GM21576 (cell line): ENCODE measurements around the gene GRAMD1B.

ENCODE experiments used
- ATAC-seq: cut with Tn5 transposase; IDR thresholded peaks from one replicate; pipeline ENCODE4 v1.9.1; 2021; ENCODE audit warnings: mild to moderate bottlenecking, moderate library complexity; ENCODE audit not compliant: unreplicated experiment

GRAMD1B gene

DNA sequence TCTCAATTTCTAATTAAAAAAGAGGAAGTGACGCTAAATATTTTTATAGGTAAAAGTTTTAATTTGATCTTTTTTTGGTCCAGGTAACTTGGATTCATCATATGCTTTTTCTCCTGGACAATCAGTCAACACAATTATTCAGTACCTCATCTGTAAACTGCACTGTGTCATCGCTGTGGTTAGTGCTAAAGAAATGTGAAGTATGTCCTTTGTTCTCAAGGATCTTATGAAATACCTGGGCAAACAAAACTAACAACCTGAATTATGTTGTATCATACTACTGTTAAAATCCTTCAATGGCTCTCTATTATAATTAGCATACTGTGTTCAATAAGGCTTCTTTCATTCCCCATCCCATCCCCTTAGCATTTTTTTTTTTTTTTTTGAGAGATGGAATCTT lies 244.2 kb downstream of the GRAMD1B start:
- ATAC-seq: no peak
